Measurements from ENCODE around the gene SORCS2.

SORCS2 gene

GRCh38 chr4:7788694-7789425 lies 596.5 kb downstream of the SORCS2 start:
- no peak for DNase-seq (ENCODE audit: low read depth, low spot score)

GRCh38 chr4:7790023-7790422 lies 597.7 kb downstream of the SORCS2 start:
- DNase-seq (ENCODE audit: low read depth, low spot score), result no peak

GRCh38 chr4:7790999-7791398 lies 598.7 kb downstream of the SORCS2 start:
- no peak for DNase-seq (ENCODE audit: low read depth, low spot score)

All from smooth muscle cell of the brain vasculature (primary cell).